Stimulated activated memory B cell treated with anti-CD40 and anti-IgM and Interleukin-4, amounts not matched to agents 10 μg/mL and 1 μg/mL and 100 μg/mL, for 72 hours (primary cell): ENCODE measurements around the gene CYP17A1.
"Not testable (repeated sequence)": the region's sequence is repeated elsewhere in the genome, so short reads cannot be mapped to it uniquely, and the experiment has no call there.

Experiments used
- ATAC-seq: fragments of 150-1000 bp; cut with Tn5 transposase; 2 replicates; pipeline ENCODE4 v1.10.0; 2021
- H3K27ac Mint-ChIP-seq: one replicate; pipeline ENCODE4 v1.8.0; 2022; ENCODE audit warnings: mild to moderate bottlenecking, mixed read lengths
- H3K27me3 Mint-ChIP-seq: one replicate; pipeline ENCODE4 v1.8.0; 2022; ENCODE audit warnings: mixed read lengths
- H3K36me3 Mint-ChIP-seq: one replicate; pipeline ENCODE4 v1.8.0; 2022; ENCODE audit warnings: mixed read lengths
- H3K4me1 Mint-ChIP-seq: one replicate; pipeline ENCODE4 v1.8.0; 2022; ENCODE audit warnings: mixed read lengths
- H3K4me3 Mint-ChIP-seq: one replicate; pipeline ENCODE4 v1.8.0; 2022; ENCODE audit warnings: mild to moderate bottlenecking, moderate library complexity, mixed read lengths
- H3K9me3 Mint-ChIP-seq: one replicate; pipeline ENCODE4 v1.8.0; 2022; ENCODE audit warnings: mixed read lengths

The CYP17A1 gene

DNA sequence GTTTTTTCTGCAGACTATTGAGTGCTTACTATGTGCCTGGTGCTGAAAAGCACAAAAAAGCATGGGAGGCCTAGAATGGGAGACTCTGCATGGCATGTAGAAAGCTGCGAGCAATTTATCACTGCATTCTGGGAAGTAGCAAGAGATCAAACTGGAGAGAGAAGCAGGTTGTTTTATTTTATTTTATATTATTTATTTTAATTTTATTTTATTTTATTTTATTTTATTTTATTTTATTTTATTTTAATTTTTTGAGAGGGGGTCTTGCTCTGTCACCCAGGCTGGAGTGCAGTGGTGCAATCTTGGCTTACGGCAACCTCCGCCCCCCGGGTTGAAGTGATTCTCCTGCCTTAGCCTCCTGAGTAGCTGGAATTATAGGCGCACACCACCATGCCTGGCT is 17.2 kb downstream of the CYP17A1 start:
- H3K4me1 Mint-ChIP-seq = peaks cover 13% of the 10 kb centered on the region
- not testable (repeated sequence) for H3K9me3 Mint-ChIP-seq, ATAC-seq, H3K36me3 Mint-ChIP-seq, H3K4me3 Mint-ChIP-seq, H3K27me3 Mint-ChIP-seq, H3K27ac Mint-ChIP-seq

- Mint-ChIP-seq H3K9me3 (no peaks in the 10 kb centered on the region), H3K4me3 (no peak overlapping the region), H3K27me3 (no peaks in the 10 kb centered on the region), H3K4me1 (peaks cover 19% of the 10 kb centered on the region), H3K27ac (no peak overlapping the region), H3K36me3 (peaks cover 6% of the 10 kb centered on the region)
- no peak for ATAC-seq
Observed at GRCh38 chr10:102819054-102819453, 18.2 kb downstream of the CYP17A1 start.

GRCh38 chr10:102817175-102817574 is 20.0 kb downstream of the CYP17A1 start:
- H3K27ac Mint-ChIP-seq = no peak overlapping the region
- peaks cover 38% of the 10 kb centered on the region for H3K4me1 Mint-ChIP-seq
- peaks cover 21% of the 10 kb centered on the region for H3K36me3 Mint-ChIP-seq

GRCh38 chr10:102815790-102816549 is 21.2 kb downstream of the CYP17A1 start:
- no peaks in the 10 kb centered on the region for H3K9me3 Mint-ChIP-seq
- H3K4me1 Mint-ChIP-seq = peaks cover 45% of the 10 kb centered on the region
- ATAC-seq = no peak
- no peak overlapping the region for H3K4me3 Mint-ChIP-seq
- peak overlapping the region; percentile 64 for H3K27ac Mint-ChIP-seq
- H3K27me3 Mint-ChIP-seq = no peaks in the 10 kb centered on the region
- H3K36me3 Mint-ChIP-seq = peaks cover 31% of the 10 kb centered on the region

More at GRCh38 chr10:102817175-102817574, 20.0 kb downstream of the CYP17A1 start:
- no peak for ATAC-seq
- H3K4me3 Mint-ChIP-seq = no peak overlapping the region
- H3K27me3 Mint-ChIP-seq = no peaks in the 10 kb centered on the region
- no peaks in the 10 kb centered on the region for H3K9me3 Mint-ChIP-seq

- no peak overlapping the region for H3K4me3 Mint-ChIP-seq
- H3K4me1 Mint-ChIP-seq = peaks cover 47% of the 10 kb centered on the region
- H3K27me3 Mint-ChIP-seq = no peaks in the 10 kb centered on the region
- H3K9me3 Mint-ChIP-seq = no peaks in the 10 kb centered on the region
- peak overlapping the region; percentile 86 for H3K27ac Mint-ChIP-seq
- H3K36me3 Mint-ChIP-seq = peaks cover 37% of the 10 kb centered on the region
- ATAC-seq = no peak
Observed at GRCh38 chr10:102814873-102815661, 22.1 kb downstream of the CYP17A1 start.

DNA sequence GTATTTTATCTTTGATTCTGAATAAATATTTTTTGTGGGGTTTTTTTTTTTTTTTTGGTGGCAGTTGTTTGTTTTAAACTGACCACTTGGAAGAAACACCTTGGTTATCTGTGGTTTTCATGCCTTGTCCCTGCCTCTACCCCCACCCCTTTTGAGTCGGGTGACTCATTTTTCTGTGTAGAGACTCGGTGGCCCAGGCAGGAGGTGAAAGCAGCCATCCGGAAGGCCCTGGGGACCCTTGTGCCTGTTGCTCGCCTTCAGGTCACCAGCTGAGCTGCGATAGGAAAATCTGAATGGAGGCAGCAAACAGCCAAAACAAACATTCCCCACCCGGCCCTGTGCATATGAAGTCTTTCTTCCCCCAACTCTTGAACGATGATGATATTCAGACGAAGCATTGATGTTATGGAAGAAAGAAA is 22.8 kb downstream of the CYP17A1 start:
- Mint-ChIP-seq H3K4me3 (peak overlapping the region; percentile 9), H3K27me3 (no peaks in the 10 kb centered on the region), H3K27ac (peak overlapping the region; percentile 86), H3K9me3 (no peaks in the 10 kb centered on the region), H3K36me3 (peaks cover 43% of the 10 kb centered on the region), H3K4me1 (peaks cover 47% of the 10 kb centered on the region)
- peak; percentile 83 for ATAC-seq

- ATAC-seq = peak; percentile 82
- Mint-ChIP-seq H3K27me3 (no peaks in the 10 kb centered on the region), H3K9me3 (no peaks in the 10 kb centered on the region), H3K4me1 (peaks cover 43% of the 10 kb centered on the region), H3K4me3 (peak overlapping the region; percentile 9), H3K27ac (peak overlapping the region; percentile 86), H3K36me3 (peaks cover 43% of the 10 kb centered on the region)
Observed at GRCh38 chr10:102813734-102814452, 23.3 kb downstream of the CYP17A1 start.

DNA sequence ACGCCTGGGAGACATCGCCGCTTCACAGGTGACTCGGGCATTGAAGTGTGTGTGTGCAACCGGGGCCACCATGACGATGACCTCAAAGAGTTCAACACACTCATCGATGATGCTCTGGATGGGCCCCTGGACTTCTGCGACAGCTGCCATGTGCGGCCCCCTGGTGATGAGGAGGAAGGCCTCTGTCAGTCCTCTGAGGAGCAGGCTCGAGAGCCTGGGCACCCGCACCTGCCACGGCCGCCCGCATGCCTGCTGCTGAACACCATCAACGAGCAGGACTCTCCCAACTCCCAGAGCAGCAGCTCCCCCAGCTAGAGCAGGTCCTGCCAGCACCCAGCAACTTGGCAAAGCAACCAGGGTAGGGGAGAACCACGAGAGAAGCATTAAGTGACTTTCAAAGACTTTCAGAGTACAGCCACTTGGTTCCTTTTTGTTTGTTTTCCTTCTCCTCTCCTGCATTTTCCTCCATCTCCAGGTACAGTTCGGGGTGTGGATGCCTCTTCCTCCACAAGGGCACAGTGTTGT is 24.1 kb downstream of the CYP17A1 start:
- Mint-ChIP-seq H3K4me1 (peaks cover 41% of the 10 kb centered on the region), H3K9me3 (no peaks in the 10 kb centered on the region), H3K36me3 (peaks cover 43% of the 10 kb centered on the region), H3K27ac (peak overlapping the region; percentile 86), H3K4me3 (no peak overlapping the region), H3K27me3 (no peaks in the 10 kb centered on the region)
- no peak for ATAC-seq

DNA sequence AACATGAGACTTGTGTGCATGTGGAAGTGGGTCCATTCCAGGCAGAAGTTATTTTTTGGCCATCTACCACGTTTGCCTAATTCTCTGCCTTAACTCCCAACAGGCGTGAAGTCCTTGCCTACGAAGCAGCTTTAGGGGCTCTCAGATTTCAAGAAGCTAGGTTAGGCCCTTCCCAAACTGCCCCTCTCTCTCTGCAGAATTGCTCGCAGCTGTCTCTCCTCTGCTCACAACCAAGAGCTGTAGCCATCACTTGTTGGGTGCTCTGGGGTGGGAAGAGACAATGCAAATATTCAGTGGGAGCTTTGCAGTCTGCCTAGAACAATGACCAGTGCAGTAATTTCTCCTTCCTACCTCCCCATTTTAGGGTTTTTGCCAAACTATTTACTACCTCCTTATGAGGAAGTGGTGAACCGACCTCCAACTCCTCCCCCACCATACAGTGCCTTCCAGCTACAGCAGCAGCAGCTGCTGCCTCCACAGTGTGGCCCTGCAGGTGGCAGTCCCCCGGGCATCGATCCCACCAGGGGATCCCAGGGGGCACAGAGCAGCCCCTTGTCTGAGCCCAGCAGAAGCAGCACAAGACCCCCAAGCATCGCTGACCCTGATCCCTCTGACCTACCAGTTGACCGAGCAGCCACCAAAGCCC is 24.9 kb downstream of the CYP17A1 start:
- peak overlapping the region; percentile 86 for H3K27ac Mint-ChIP-seq
- no peaks in the 10 kb centered on the region for H3K9me3 Mint-ChIP-seq
- no peaks in the 10 kb centered on the region for H3K27me3 Mint-ChIP-seq
- H3K36me3 Mint-ChIP-seq = peaks cover 43% of the 10 kb centered on the region
- peak; percentile 73 for ATAC-seq
- no peak overlapping the region for H3K4me3 Mint-ChIP-seq
- H3K4me1 Mint-ChIP-seq = peaks cover 41% of the 10 kb centered on the region

GRCh38 chr10:102811346-102811745 is 25.9 kb downstream of the CYP17A1 start:
- H3K27me3 Mint-ChIP-seq = no peaks in the 10 kb centered on the region
- peak overlapping the region; percentile 86 for H3K27ac Mint-ChIP-seq
- peaks cover 49% of the 10 kb centered on the region for H3K36me3 Mint-ChIP-seq
- peaks cover 41% of the 10 kb centered on the region for H3K4me1 Mint-ChIP-seq
- no peak overlapping the region for H3K4me3 Mint-ChIP-seq
- ATAC-seq = no peak
- H3K9me3 Mint-ChIP-seq = no peaks in the 10 kb centered on the region

GRCh38 chr10:102808380-102808779 is 28.8 kb downstream of the CYP17A1 start:
- H3K27me3 Mint-ChIP-seq = no peaks in the 10 kb centered on the region
- ATAC-seq = no peak
- peaks cover 46% of the 10 kb centered on the region for H3K36me3 Mint-ChIP-seq

GRCh38 chr10:102804382-102805055 is 32.7 kb downstream of the CYP17A1 start:
- peak overlapping the region; percentile 44 for H3K27ac Mint-ChIP-seq
- no peak for ATAC-seq
- no peaks in the 10 kb centered on the region for H3K27me3 Mint-ChIP-seq
- H3K4me1 Mint-ChIP-seq = peaks cover 27% of the 10 kb centered on the region
- H3K36me3 Mint-ChIP-seq = peaks cover 46% of the 10 kb centered on the region
- H3K9me3 Mint-ChIP-seq = peaks cover 3% of the 10 kb centered on the region
- no peak overlapping the region for H3K4me3 Mint-ChIP-seq

More at GRCh38 chr10:102808380-102808779, 28.8 kb downstream of the CYP17A1 start:
- no peaks in the 10 kb centered on the region for H3K9me3 Mint-ChIP-seq
- no peak overlapping the region for H3K4me3 Mint-ChIP-seq
- H3K4me1 Mint-ChIP-seq = peaks cover 24% of the 10 kb centered on the region
- H3K27ac Mint-ChIP-seq = no peak overlapping the region

- peaks cover 3% of the 10 kb centered on the region for H3K9me3 Mint-ChIP-seq
- peak overlapping the region; percentile 78 for H3K27ac Mint-ChIP-seq
- H3K36me3 Mint-ChIP-seq = peaks cover 49% of the 10 kb centered on the region
- no peaks in the 10 kb centered on the region for H3K27me3 Mint-ChIP-seq
- no peak overlapping the region for H3K4me3 Mint-ChIP-seq
- peak; percentile 71 for ATAC-seq
- H3K4me1 Mint-ChIP-seq = peaks cover 27% of the 10 kb centered on the region
Observed at GRCh38 chr10:102802920-102803534, 34.2 kb downstream of the CYP17A1 start.

- peak overlapping the region; percentile 41 for H3K4me3 Mint-ChIP-seq
- peaks cover 34% of the 10 kb centered on the region for H3K4me1 Mint-ChIP-seq
- peaks cover 3% of the 10 kb centered on the region for H3K9me3 Mint-ChIP-seq
- no peaks in the 10 kb centered on the region for H3K27me3 Mint-ChIP-seq
- no peak for ATAC-seq
- H3K27ac Mint-ChIP-seq = peak overlapping the region; percentile 78
- peaks cover 49% of the 10 kb centered on the region for H3K36me3 Mint-ChIP-seq
Observed at GRCh38 chr10:102801978-102802377, 35.2 kb downstream of the CYP17A1 start.
